Right forelimb (tissue), 1 donor: ENCODE data around the gene CHCHD1.
"Not testable (repeated sequence)": the region's sequence is repeated elsewhere in the genome, so short reads cannot be mapped to it uniquely, and the experiment has no call there.

Source experiments
- DNase-seq: peaks from one replicate; pipeline ENCODE4 v3.0.0-alpha.2; 2018

Gene CHCHD1

GRCh38 chr10:73781879-73782748, at the start of gene CHCHD1:
TSS of gene CHCHD1 (plus strand) at chr10:73782048. CDS start at chr10:73782076, 28 bp downstream.
- DNase-seq, result peak; percentile 95

- no peak for DNase-seq
These were observed 49.4 kb upstream of the CHCHD1 start for GRCh38 chr10:73732426-73732825.

GRCh38 chr10:73732931-73733623, 48.8 kb upstream of the CHCHD1 start:
- DNase-seq, result no peak

- no peak for DNase-seq
These were observed 47.7 kb upstream of the CHCHD1 start for GRCh38 chr10:73734028-73734720.

GRCh38 chr10:73734796-73735305, 47.0 kb upstream of the CHCHD1 start:
- DNase-seq, result no peak

GRCh38 chr10:73740501-73741254, 41.2 kb upstream of the CHCHD1 start:
- not testable (repeated sequence) for DNase-seq

GRCh38 chr10:73742454-73742734, 39.5 kb upstream of the CHCHD1 start:
- no peak for DNase-seq

- DNase-seq, result no peak
These were observed 38.4 kb upstream of the CHCHD1 start for GRCh38 chr10:73743327-73743904.

GRCh38 chr10:73743905-73744663, 37.8 kb upstream of the CHCHD1 start, which contains the start of gene SEC24C:
TSS of gene SEC24C (plus strand) at chr10:73744372. CDS start at chr10:73746833, 2,461 bp downstream.
- peak; percentile 99 for DNase-seq

- DNase-seq, result no peak
These were observed 37.2 kb upstream of the CHCHD1 start for GRCh38 chr10:73744664-73744975.

- DNase-seq, result no peak
These were observed 35.1 kb upstream of the CHCHD1 start for GRCh38 chr10:73746721-73747120.

GRCh38 chr10:73750819-73751218, 31.0 kb upstream of the CHCHD1 start:
- DNase-seq, result no peak

- DNase-seq, result no peak
These were observed 25.7 kb upstream of the CHCHD1 start for GRCh38 chr10:73756183-73756582.

GRCh38 chr10:73758704-73759511, 22.9 kb upstream of the CHCHD1 start:
- no peak for DNase-seq

- DNase-seq, result no peak
These were observed 22.2 kb upstream of the CHCHD1 start for GRCh38 chr10:73759512-73760115.

- DNase-seq, result no peak
These were observed 20.1 kb upstream of the CHCHD1 start for GRCh38 chr10:73761781-73762180.

GRCh38 chr10:73762915-73763314, 18.9 kb upstream of the CHCHD1 start:
- no peak for DNase-seq

GRCh38 chr10:73763343-73763742, 18.5 kb upstream of the CHCHD1 start:
- DNase-seq, result no peak

GRCh38 chr10:73765066-73765465, 16.8 kb upstream of the CHCHD1 start:
- no peak for DNase-seq

- DNase-seq, result no peak
These were observed 13.0 kb upstream of the CHCHD1 start for GRCh38 chr10:73768881-73769280.
